Hematopoietic multipotent progenitor cell treated with erythropoietin and hydrocortisone succinate and interleukin-3 and kit ligand, for 15 days (in vitro differentiated cells): ENCODE data around the gene PRPSAP2.
"Not testable (repeated sequence)": the region's sequence is repeated elsewhere in the genome, so short reads cannot be mapped to it uniquely, and the experiment has no call there.

ENCODE experiments used
- DNase-seq: peaks from one replicate; pipeline ENCODE4 v3.0.0-alpha.2; 2015; ENCODE audit warnings: low spot score

PRPSAP2 gene, protein sequence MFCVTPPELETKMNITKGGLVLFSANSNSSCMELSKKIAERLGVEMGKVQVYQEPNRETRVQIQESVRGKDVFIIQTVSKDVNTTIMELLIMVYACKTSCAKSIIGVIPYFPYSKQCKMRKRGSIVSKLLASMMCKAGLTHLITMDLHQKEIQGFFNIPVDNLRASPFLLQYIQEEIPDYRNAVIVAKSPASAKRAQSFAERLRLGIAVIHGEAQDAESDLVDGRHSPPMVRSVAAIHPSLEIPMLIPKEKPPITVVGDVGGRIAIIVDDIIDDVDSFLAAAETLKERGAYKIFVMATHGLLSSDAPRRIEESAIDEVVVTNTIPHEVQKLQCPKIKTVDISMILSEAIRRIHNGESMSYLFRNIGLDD

GRCh38 chr17:18857864-18858566, at the start of gene PRPSAP2:
TSS of gene PRPSAP2 (plus strand) at chr17:18858131. CDS start at chr17:18865834, 7,703 bp downstream.
- peak; percentile 96 for DNase-seq

DNA sequence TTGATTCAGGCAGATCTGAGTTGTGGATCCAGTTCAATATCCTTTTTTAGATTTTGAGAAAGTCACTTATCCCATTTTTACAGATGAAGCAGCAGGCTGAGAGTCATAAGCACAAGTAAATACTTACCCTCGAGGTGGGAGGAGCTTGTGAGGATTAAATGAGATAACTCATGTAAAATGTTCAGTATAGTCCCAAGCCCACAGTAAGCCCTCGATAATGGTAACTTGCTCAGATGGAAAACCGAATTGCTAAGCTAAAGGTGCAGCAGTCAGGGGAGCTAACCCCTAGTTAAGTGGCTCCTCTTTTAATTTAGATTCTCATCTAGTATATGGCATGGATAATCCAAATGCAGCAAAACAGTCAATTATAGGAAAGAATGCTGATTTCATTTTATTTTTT, 42.0 kb upstream of the PRPSAP2 start:
- peak; percentile 9 for DNase-seq

DNA sequence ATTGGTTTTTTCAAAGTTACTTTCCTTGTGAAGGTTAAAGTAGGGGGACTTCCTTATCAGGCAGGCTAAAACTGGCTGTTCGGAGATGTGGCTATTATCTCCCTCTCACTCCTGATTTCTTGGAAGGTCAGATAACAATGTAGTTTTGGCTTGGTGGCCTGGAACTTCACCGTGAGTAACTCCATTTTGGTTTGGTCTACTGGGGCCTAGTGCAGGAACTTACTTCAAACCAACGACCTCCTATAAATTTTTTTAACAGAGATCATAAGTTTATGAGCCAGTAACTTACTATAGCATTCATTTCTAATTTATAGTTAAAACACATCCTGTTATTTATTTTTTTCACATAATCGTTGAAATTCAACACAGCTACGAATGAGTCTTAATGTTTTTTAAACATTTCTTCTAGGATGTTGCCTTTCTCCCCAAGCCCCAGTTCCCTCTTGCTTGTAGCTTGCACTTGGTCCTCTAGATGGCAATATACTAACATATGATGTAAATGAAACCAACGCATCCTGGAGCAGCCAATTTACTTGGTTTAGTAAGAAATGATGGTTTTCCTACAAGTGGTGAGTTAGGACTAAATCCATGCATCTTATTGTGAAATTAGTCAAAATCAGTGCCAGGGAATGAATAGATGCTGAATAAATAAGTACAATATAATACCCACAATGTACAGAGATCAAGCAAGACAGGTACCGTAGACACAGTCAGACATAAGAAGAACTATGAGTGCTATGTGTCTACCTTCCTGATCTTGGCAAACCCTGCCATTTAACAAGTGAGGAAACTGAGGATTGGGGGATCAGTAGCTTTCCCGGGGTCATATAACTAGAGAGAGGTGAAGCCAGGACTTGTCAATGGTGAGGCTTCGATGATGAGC, 41.2 kb upstream of the PRPSAP2 start:
- peak; percentile 76 for DNase-seq

DNA sequence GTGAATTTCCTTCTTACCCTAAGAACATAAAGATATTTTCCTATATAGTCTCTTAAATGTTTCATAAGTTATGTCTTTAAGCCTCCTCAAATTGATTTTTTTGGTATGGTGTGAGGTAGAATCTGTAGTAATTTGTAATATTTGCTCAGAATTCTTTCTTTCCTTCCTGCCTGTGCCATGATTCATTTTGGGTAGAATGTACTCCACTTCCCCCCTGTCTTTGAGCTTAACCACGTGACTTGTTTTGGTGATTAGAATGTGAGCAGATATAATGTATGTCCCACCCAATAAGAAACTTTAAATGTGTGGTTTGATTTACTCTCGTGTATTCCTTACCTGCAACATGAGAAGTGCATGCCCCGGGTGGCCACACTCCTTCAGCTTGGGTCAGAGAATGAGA, 36.5 kb upstream of the PRPSAP2 start:
- not testable (repeated sequence) for DNase-seq

DNA sequence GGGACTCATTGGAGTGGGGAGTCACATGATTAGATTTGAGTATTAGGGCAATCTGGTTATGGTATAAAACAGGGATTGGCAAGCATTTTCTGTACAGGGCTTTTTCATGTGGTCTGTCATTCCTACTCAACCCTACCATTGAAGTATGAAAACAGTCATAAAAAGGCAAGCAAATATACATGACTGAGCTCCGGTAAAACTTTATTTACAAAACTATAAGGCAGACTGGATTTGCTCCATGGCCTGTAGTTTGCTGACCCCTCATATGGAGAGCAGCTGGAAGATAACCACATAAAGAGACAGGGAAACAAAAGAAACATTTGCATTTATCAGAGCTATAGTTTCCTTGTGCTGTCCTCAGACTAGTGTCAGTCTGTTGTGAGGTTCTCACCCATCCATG, 30.3 kb upstream of the PRPSAP2 start:
- DNase-seq = not testable (repeated sequence)

DNA sequence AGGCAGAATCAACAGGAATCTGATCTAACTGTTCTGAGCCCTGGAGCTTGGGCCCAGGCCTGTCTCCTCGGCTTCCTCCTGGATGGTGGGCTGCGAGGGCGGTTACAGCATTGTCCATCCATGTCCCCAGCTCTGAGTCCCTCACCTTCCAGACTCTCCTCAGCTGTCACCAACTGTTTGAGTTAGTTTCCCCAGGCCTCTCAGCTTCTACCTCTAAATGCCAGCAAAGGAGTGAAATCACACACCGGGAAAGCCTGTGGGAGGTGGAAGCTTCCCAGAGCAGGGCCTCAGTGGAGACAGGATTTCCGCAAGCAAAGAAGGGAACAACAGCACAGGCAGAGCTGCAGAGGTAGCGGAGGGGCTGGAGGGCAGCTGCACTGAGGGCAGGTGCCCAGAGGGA, 9.4 kb upstream of the PRPSAP2 start:
- DNase-seq = no peak

- no peak for DNase-seq
Observed at GRCh38 chr17:18850679-18851078, 7.3 kb upstream of the PRPSAP2 start.

DNA sequence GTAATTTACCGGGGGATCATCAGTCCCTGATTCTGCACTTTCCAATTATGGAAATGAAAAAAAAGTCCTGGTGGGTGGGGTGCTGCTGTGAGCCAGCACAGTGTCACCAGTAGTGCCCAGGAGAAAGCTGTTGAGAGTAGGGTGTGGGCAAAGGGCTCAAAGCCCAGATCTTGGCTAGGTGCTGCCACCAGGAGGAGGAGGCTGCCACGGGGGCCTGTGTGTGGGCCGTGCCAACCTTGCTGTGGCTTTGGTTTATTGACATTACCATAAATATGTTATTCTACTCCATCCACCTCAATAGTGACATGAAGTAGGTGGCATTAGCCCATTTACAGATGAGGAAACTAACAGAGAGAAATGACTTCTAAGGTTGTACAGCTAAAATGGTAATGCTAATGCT, 6.7 kb upstream of the PRPSAP2 start:
- DNase-seq = peak; percentile 51

DNA sequence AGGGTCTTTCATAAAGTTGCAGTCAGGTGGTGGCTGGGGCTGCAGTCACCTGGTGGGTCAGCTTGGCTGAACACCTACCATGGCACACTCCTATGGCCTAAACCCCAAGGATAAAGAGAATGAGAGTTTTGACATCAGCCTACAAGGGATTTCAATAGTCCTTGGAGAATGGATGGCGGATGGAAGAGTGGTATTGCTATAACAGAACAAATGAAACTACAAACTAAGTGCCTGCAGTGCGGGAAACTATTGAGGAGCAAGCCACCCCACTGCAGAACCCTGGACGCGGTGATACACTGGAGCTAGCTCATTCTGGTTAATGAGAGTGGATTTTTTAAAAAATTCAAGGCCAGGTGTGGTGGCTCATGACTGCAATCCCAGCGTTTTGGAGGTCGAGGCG, 3.0 kb upstream of the PRPSAP2 start:
- DNase-seq = no peak

DNA sequence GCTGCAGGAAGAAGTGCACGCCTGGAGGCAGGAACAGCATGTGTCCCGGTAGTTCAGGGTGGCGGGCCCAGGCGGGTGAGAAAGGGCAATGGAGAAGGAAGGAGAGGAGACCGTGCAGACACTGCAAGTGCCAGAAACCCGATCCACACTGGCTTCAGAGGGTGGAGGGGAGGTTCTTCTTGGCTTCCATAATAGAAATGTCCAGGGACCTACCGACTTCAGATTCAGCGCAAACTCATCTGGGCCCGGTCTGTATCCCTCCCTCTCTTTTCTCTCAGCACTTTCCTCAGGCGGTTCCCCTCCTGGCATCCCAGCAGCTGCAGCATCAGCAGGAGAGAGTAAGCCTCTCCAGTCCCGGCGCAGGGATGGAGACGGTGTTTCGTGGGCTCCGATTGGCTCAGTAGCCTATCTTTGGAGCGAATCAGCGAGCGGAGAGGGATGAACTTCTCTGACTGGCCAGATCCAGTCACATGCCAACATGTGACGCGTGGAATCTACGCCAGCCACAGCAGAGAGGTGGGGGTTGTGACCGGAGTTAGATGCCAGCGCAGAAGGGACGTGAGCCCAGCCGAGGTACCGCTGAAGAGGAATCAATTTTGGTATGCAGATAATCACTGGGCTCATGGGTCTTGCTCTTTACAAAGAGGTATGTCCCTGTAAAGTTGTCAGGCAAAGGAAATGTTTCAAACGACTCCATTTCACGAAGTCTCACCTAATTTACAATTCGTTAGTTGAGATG, 1.9 kb upstream of the PRPSAP2 start:
- peak; percentile 93 for DNase-seq

- DNase-seq = peak; percentile 31
Observed at GRCh38 chr17:18856570-18856915, 1.4 kb upstream of the PRPSAP2 start.

DNA sequence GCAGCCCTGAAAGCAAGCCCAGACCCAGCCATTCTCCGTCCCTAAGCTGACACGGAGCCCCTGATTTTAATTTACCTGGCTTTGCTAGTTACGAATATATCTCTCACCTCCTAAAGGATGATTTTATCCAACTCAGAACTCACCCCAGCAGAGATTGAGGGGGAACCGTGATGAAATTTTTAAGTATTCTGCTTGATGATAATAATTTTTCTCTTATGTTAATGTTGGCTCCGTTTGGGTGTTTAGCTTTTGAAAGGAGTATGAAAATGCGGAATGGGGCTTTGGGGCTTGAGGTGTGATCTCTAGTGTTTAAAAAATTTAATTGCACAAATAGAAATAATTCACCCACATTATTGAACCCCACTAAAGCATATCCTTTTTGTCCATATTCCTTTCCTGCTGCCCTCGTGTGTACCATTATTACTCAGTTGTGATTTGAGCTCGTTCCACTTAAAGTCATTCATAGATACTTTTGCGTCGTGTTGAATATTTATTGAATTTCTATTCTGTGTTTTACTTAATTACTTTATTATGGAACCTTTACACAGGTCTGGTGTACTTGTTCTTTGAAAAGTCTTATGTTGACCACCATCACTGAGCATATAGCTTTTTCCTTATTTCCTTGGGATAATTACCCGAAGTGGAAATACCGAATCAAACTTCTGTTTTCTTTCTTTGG, 775 bp downstream of the PRPSAP2 start:
- DNase-seq = no peak

GRCh38 chr17:18859256-18859655, 1.3 kb downstream of the PRPSAP2 start:
- no peak for DNase-seq

DNA sequence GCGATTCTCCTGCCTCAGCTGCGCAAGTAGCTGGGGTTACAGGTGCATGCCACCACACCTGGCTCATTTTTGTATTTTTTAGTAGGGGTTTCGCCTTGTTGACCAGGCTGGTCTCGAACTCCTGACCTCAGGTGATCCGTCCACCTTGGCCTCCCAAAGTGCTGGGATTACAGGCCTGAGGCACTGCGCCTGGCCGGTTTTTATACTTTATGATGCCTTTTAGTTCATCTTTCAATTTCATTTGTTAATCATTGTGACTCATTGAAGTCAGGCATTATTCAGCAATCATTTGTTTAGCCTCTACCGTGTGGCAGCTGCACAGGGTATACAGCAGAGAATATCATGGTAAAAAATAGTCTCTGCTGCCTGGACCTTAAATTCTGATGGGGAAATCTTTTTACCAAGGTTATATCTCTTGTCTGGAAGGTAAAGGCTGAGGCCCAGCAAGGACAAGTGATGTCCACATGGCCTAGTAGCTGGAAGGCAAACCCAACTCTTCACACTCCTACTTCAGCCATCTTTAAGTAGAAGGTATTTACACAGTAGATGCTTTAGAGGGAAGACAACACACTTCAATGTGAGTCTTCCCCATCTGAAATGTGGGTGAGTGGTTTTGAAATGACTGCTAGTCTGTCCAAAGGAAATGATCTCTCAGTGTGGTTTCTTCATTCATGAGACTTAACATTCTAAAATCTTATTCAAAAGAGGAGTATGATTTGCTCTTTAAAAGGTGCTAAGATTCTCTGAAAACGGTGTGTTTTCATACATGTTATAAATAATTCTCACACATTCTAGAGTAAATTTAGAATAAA, 2.4 kb downstream of the PRPSAP2 start:
- no peak for DNase-seq

DNA sequence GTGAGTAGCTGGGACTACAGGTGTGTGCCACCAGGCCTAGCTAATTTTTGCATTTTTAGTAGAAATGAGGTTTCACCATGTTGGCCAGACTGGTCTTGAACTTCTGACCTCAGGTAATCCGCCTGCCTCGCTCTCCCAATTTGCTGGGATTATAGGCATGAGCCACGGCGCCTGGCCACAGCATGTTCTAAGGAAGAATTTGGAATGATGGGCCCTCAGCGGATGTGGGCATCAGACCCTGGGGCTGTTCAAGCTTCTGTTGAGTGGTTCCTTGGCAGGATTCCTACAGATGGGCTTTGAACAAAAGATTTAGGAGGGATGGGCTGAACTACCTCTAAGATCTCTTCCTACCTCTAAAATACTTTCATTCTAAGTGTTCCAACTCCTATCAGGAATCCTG, 4.1 kb downstream of the PRPSAP2 start:
- no peak for DNase-seq

DNA sequence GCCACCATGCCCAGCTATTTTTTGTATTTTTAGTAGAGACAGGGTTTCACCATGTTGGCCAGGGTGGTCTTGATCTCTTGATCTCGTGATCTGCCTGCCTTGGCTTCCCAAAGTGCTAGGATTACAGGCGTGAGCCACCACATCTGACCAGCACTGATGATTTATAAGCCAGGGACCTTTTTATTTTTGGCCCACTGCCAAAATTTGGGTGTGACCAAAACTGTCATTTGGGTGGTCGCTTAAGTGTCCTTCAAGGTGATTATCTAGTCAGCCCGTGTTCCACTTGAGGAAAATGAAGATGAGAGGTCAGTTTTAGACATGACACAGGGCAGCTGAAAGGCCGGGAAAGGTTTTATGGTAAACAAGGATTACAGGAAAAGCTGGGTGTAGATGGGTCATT, 7.1 kb downstream of the PRPSAP2 start:
- peak; percentile 23 for DNase-seq

- no peak for DNase-seq
Observed at GRCh38 chr17:18866866-18867813, 9.2 kb downstream of the PRPSAP2 start.

GRCh38 chr17:18877104-18877645, 19.2 kb downstream of the PRPSAP2 start:
- DNase-seq = no peak

DNA sequence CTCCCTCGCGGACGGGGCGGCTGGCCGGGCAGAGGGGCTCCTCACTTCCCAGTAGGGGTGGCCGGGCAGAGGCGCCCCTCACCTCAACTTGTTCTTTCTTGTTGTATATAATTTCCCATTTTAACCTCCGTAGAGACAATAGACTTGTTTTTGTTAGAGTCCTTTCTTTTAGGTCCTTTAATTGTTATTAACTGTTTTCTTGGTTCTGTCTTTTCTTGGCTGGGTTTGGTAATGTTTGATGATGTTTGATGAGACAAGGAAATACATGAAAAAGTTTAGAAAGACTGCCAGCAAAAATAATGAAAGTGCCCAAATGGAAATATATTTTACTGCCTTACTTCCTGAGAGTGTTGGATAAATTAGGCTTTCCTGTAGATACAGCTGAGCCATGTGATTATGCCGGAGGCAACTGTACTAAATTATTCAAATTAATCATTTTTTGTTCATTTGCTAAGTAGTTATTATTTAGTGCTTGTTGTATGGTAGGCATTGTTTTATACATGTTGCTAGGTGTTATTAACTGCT, 30.9 kb downstream of the PRPSAP2 start:
- no peak for DNase-seq
